H1 (cell line): ENCODE measurements around the gene CHD9NB. TPM values are rescaled to one million over a fixed set of nuclear protein-coding genes. Genes with fewer than 3 reads are reported as not detected.

Source experiments
- polyA plus RNA-seq, 7 experiments: library from polyadenylated mRNA; depleted of rRNA in 3 of 7; stranded (reverse) in 5 of 7; unstranded in 2 of 7; fragments of >200 nt in 5 of 7; fragments of 200-250 nt in 2 of 7; gene quantifications; 1 replicate in 5 of 7; 2 replicates in 1 of 7; 4 replicates in 1 of 7; pipeline versions ENCODE4 v1.2.1 to v1.2.3, GENCODE V29; 2011 to 2013; ENCODE audit warnings: missing spikeins in 2 of 7, mixed read lengths in 2 of 7
- total RNA-seq: library from RNA; stranded (reverse); fragmentation: NEBNext Ultra II Directional; extraction: Animal tissue kit (Norgen Biotek cat#: 25700); gene quantifications from 2 replicates; pipeline ENCODE4 v1.2.1, GENCODE V29; 2021
- TF ChIP-seq, protein P1 (sequence below), 3 experiments: IDR thresholded peaks; 1 replicate in 2 of 3; 2 replicates in 1 of 3; pipeline versions ENCODE4 v1.5.1 to v1.6.1; 2011; ENCODE audit warnings: low read length in 3 of 3, mild to moderate bottlenecking in 3 of 3, inconsistent platforms in 2 of 3, low read depth in 1 of 3, moderate library complexity in 1 of 3; ENCODE audit not compliant: insufficient read depth in 1 of 3; ENCODE audit errors: control extremely low read depth in 1 of 3

The CHD9NB gene
- total and polyA plus RNA-seq, 2 of the 8 experiments (the other 6 are each of a cell fraction or from before 2014, with no cell fraction given), result 4.5 to 5.9 TPM

DNA sequence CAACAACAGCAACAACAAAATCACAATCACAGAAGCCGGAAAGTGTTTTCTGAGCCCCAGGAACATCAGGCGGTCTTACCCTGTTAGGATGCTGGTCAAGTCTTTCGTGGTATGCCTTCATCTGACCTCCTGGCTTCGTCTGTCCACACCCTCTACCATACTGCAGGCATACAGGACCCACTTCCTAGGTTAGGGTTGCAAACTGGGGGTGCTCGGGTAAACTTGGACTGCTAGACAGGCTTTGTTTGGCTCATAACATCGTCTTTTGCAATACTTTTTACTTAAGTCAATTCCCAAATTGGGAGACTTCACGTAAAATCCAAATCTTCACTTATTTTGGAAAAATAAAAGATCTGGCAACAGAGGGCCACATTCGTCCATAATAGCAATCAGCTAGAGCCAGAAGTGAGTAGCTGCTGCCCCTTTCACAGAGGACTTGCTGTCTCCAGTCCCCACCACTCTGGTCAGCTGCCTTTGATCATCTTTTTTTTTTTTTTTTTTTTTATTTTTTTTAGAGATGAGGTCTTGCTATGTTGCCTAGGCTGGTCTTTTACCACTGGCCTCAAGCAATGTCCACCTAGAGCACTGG is 32.1 kb upstream of the CHD9NB start (continued):
- TF ChIP-seq, protein P1, sequence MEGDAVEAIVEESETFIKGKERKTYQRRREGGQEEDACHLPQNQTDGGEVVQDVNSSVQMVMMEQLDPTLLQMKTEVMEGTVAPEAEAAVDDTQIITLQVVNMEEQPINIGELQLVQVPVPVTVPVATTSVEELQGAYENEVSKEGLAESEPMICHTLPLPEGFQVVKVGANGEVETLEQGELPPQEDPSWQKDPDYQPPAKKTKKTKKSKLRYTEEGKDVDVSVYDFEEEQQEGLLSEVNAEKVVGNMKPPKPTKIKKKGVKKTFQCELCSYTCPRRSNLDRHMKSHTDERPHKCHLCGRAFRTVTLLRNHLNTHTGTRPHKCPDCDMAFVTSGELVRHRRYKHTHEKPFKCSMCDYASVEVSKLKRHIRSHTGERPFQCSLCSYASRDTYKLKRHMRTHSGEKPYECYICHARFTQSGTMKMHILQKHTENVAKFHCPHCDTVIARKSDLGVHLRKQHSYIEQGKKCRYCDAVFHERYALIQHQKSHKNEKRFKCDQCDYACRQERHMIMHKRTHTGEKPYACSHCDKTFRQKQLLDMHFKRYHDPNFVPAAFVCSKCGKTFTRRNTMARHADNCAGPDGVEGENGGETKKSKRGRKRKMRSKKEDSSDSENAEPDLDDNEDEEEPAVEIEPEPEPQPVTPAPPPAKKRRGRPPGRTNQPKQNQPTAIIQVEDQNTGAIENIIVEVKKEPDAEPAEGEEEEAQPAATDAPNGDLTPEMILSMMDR (IDR thresholded peaks at IDR 0.05; ENCODE audit: control extremely low read depth in 1 of 3, insufficient read depth in 1 of 3, low read depth in 1 of 3, low read length in 3 of 3), result no peak
